Measurements from ENCODE around the gene RBM19.

RBM19 gene

GRCh38 chr12:113900716-113901115, 65.4 kb downstream of the RBM19 start:
- Histone ChIP-seq H3K9ac (ENCODE audit: low read length) (no peak overlapping the region), H2AFZ (ENCODE audit: low read length) (no peak overlapping the region), H3K4me1 (ENCODE audit: insufficient read depth, low read length, severe bottlenecking) (no peaks in the 10 kb centered on the region), H3K36me3 (ENCODE audit: insufficient read depth, low read length) (peaks cover 8% of the 10 kb centered on the region; the same call in 1 of the 2 replicates), H3K9me3 (ENCODE audit: low read length) (no peaks in the 10 kb centered on the region), H3K9me2 (ENCODE audit: low read depth, low read length) (no peaks in the 10 kb centered on the region), H3K27me3 (ENCODE audit: insufficient read depth, low read length) (no peaks in the 10 kb centered on the region), H3F3A (ENCODE audit: insufficient read depth, low read length) (no peaks in the 10 kb centered on the region), H3K4me2 (ENCODE audit: low read length) (no peak overlapping the region), H3K79me2 (ENCODE audit: insufficient read depth, low read length) (no peaks in the 10 kb centered on the region), H3K4me3 (ENCODE audit: low read depth, low read length, poor library complexity, severe bottlenecking) (no peak overlapping the region), H3K27ac (ENCODE audit: low read depth, low read length, poor library complexity, severe bottlenecking) (no peak overlapping the region), H4K20me1 (ENCODE audit: insufficient read depth, low read length) (no peaks in the 10 kb centered on the region)
- TF ChIP-seq EZH2 (IDR thresholded peaks at IDR 0.05; ENCODE audit: borderline replicate concordance, low read length) (no peak), CTCF (IDR thresholded peaks at IDR 0.05; ENCODE audit: low read length) (no peak)

- no peak overlapping the region for H3K9ac ChIP-seq (ENCODE audit: low read length)
Measured at GRCh38 chr12:113899561-113900471, 66.3 kb downstream of the RBM19 start.

GRCh38 chr12:113899042-113899560, 67.0 kb downstream of the RBM19 start:
- no peak overlapping the region for H3K9ac ChIP-seq (ENCODE audit: low read length)
- H3K9me2 ChIP-seq (ENCODE audit: low read depth, low read length): no peaks in the 10 kb centered on the region
- no peaks in the 10 kb centered on the region for H4K20me1 ChIP-seq (ENCODE audit: insufficient read depth, low read length)
- no peaks in the 10 kb centered on the region for H3K9me3 ChIP-seq (ENCODE audit: low read length)
- no peaks in the 10 kb centered on the region for H3K27me3 ChIP-seq (ENCODE audit: insufficient read depth, low read length)
- H2AFZ ChIP-seq (ENCODE audit: low read length): no peak overlapping the region
- TF ChIP-seq CTCF (IDR thresholded peaks at IDR 0.05; ENCODE audit: low read length) (no peak), EZH2 (IDR thresholded peaks at IDR 0.05; ENCODE audit: borderline replicate concordance, low read length) (no peak)
- H3K4me1 ChIP-seq (ENCODE audit: insufficient read depth, low read length, severe bottlenecking): no peaks in the 10 kb centered on the region
- H3K4me3 ChIP-seq (ENCODE audit: low read depth, low read length, poor library complexity, severe bottlenecking): no peak overlapping the region
- H3K4me2 ChIP-seq (ENCODE audit: low read length): no peak overlapping the region
- H3K36me3 ChIP-seq (ENCODE audit: insufficient read depth, low read length): peaks cover 8% of the 10 kb centered on the region; the same call in 1 of the 2 replicates
- no peak overlapping the region for H3K27ac ChIP-seq (ENCODE audit: low read depth, low read length, poor library complexity, severe bottlenecking)
- H3K79me2 ChIP-seq (ENCODE audit: insufficient read depth, low read length): no peaks in the 10 kb centered on the region
- no peaks in the 10 kb centered on the region for H3F3A ChIP-seq (ENCODE audit: insufficient read depth, low read length)

More at GRCh38 chr12:113899561-113900471, 66.3 kb downstream of the RBM19 start:
- peaks cover 8% of the 10 kb centered on the region; the same call in 1 of the 2 replicates for H3K36me3 ChIP-seq (ENCODE audit: insufficient read depth, low read length)
- H3K4me3 ChIP-seq (ENCODE audit: low read depth, low read length, poor library complexity, severe bottlenecking): no peak overlapping the region
- H3K79me2 ChIP-seq (ENCODE audit: insufficient read depth, low read length): no peaks in the 10 kb centered on the region
- no peak for TF ChIP-seq EZH2 (IDR thresholded peaks at IDR 0.05; ENCODE audit: borderline replicate concordance, low read length)
- H4K20me1 ChIP-seq (ENCODE audit: insufficient read depth, low read length): no peaks in the 10 kb centered on the region
- H2AFZ ChIP-seq (ENCODE audit: low read length): no peak overlapping the region
- H3K9me3 ChIP-seq (ENCODE audit: low read length): no peaks in the 10 kb centered on the region
- no peaks in the 10 kb centered on the region for H3K27me3 ChIP-seq (ENCODE audit: insufficient read depth, low read length)
- no peaks in the 10 kb centered on the region for H3K9me2 ChIP-seq (ENCODE audit: low read depth, low read length)
- H3K4me1 ChIP-seq (ENCODE audit: insufficient read depth, low read length, severe bottlenecking): no peaks in the 10 kb centered on the region
- H3K4me2 ChIP-seq (ENCODE audit: low read length): no peak overlapping the region
- H3F3A ChIP-seq (ENCODE audit: insufficient read depth, low read length): no peaks in the 10 kb centered on the region
- H3K27ac ChIP-seq (ENCODE audit: low read depth, low read length, poor library complexity, severe bottlenecking): no peak overlapping the region
